ENCODE data around the gene HAUS7.
A peak's percentile ranks its signal among the peaks of the same experiment; 100 is the strongest.

GRCh38 chrX:153494541-153495361 lies 24.4 kb upstream of the HAUS7 start, which contains the start of gene BGN:
- TF ChIP-seq EP300 (IDR thresholded peaks at IDR 0.05) (no peak), CTCF (IDR thresholded peaks at IDR 0.05) (peak in 2 of 6 experiments; percentile 50 to 53)
